Left lung (tissue), 10 donors: ENCODE data around the gene PCDH18. TPM values are rescaled to one million over a fixed set of nuclear protein-coding genes. Genes with fewer than 3 reads are reported as not detected.
"Not testable (repeated sequence)": the region's sequence is repeated elsewhere in the genome, so short reads cannot be mapped to it uniquely, and the experiment has no call there.

Experiments used
- ATAC-seq: fragments of 200-7000 bp; cut with Tn5 transposase; one replicate; pipeline ENCODE4 v1.9.1; 2020; ENCODE audit warnings: moderate library complexity
- DNase-seq, 4 donors: peaks; one replicate each; pipeline ENCODE4 v3.0.0-alpha.2; 2013 to 2020
- H3K27ac ChIP-seq, 2 donors: fragments of 200-600 bp; sonication (generic) in 1 of 2; one replicate each; pipeline versions ENCODE4 v1.5.0 to v1.8.0; 2020 to 2021
- H3K27me3 ChIP-seq, 2 donors: fragments of 200-600 bp; sonication (generic) in 1 of 2; one replicate each; pipeline versions ENCODE4 v1.5.0 to v1.8.0; 2020 to 2021
- H3K36me3 ChIP-seq, 2 donors: fragments of 200-600 bp; sonication (generic) in 1 of 2; one replicate each; pipeline versions ENCODE4 v1.5.0 to v1.8.0; 2020 to 2021
- H3K4me1 ChIP-seq, 2 donors: fragments of 200-600 bp; one replicate each; pipeline ENCODE4 v1.8.0; 2021
- H3K4me3 ChIP-seq, 2 donors: fragments of 200-600 bp; sonication (generic) in 1 of 2; one replicate each; pipeline versions ENCODE4 v1.5.0 to v1.8.0; 2020 to 2021; ENCODE audit warnings: mild to moderate bottlenecking in 1 of 2
- H3K9me3 ChIP-seq, 2 donors: fragments of 200-600 bp; sonication (generic) in 1 of 2; one replicate each; pipeline versions ENCODE4 v1.5.0 to v1.8.0; 2020 to 2021
- intact Hi-C, 2 donors: fragments of 100-400 bp; cut with DNase I; formaldehyde crosslinking; loops; one replicate each; pipeline versions ENCODE4 v1.11.2 to v1.14.2; 2022
- polyA plus RNA-seq, 6 donors: library from polyadenylated mRNA; unstranded; fragments of 120-200 nt; gene quantifications; one replicate each; pipeline ENCODE4 v1.2.1, GENCODE V29; 2013; ENCODE audit not compliant: insufficient read length in 6 of 6
- total RNA-seq, 2 donors: library from RNA; stranded (reverse); fragmentation: NEBNext Ultra II Directional; extraction: Animal tissue kit (Norgen Biotek cat#: 25700); gene quantifications; one replicate each; pipeline ENCODE4 v1.2.1, GENCODE V29; 2021
- TF ChIP-seq, protein P1 (sequence below), 2 donors: fragments of 200-600 bp; sonication (generic) in 1 of 2; IDR thresholded peaks; one replicate each; pipeline versions ENCODE4 v1.5.0 to v1.8.0; 2021; ENCODE audit warnings: antibody characterized with exemption in 2 of 2
- donor health status: DM: no; HTN: yes; CAD: no.
- donor health status: DM: no; HTN: no; CAD: no.

Gene PCDH18
- total and polyA plus RNA-seq, 8 donors = 12.1 to 123 (median 107) TPM

DNA sequence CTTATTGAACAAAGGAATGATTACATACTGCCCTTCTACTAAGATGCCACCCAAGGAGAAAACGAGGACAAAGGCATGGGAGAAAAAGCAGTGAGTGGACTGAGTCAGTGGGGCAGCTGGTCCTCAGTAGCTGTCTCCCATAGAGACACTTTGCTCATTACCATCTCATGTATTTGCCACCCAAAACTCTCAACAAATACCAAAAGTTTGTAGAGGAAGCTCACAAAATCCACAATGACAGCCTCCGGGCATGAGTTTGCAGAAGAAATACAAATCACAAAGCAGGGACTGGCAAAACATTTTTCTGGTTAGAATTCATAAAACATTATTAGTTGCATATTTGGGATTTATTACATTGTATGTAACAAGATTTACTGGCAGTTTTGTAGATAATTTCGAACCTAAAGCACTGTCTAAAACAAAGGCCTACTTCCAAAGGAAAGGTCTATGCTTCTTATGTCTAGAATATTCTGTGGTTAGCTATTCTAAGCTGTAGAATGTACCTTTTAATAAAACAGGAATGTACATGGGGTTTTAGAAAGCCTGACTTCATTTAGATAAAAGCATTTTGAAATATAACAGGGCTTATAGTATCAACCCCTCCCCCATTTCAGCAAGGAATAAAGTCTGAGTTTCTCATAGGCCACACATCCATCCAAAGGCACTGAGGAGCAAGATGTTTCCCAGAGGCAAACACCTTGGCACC lies 17.7 kb downstream of the PCDH18 start:
- Histone ChIP-seq H3K27me3 (no peaks in the 10 kb centered on the region), H3K9me3 (no peaks in the 10 kb centered on the region), H3K4me1 (no peaks in the 10 kb centered on the region), H3K27ac (no peak overlapping the region), H3K36me3 (no peaks in the 10 kb centered on the region), H3K4me3 (no peak overlapping the region)
- DNase-seq = no peak
- intact Hi-C loops = no loop called here
- TF ChIP-seq, protein P1, sequence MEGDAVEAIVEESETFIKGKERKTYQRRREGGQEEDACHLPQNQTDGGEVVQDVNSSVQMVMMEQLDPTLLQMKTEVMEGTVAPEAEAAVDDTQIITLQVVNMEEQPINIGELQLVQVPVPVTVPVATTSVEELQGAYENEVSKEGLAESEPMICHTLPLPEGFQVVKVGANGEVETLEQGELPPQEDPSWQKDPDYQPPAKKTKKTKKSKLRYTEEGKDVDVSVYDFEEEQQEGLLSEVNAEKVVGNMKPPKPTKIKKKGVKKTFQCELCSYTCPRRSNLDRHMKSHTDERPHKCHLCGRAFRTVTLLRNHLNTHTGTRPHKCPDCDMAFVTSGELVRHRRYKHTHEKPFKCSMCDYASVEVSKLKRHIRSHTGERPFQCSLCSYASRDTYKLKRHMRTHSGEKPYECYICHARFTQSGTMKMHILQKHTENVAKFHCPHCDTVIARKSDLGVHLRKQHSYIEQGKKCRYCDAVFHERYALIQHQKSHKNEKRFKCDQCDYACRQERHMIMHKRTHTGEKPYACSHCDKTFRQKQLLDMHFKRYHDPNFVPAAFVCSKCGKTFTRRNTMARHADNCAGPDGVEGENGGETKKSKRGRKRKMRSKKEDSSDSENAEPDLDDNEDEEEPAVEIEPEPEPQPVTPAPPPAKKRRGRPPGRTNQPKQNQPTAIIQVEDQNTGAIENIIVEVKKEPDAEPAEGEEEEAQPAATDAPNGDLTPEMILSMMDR (IDR thresholded peaks at IDR 0.05) = no peak
- ATAC-seq = no peak

DNA sequence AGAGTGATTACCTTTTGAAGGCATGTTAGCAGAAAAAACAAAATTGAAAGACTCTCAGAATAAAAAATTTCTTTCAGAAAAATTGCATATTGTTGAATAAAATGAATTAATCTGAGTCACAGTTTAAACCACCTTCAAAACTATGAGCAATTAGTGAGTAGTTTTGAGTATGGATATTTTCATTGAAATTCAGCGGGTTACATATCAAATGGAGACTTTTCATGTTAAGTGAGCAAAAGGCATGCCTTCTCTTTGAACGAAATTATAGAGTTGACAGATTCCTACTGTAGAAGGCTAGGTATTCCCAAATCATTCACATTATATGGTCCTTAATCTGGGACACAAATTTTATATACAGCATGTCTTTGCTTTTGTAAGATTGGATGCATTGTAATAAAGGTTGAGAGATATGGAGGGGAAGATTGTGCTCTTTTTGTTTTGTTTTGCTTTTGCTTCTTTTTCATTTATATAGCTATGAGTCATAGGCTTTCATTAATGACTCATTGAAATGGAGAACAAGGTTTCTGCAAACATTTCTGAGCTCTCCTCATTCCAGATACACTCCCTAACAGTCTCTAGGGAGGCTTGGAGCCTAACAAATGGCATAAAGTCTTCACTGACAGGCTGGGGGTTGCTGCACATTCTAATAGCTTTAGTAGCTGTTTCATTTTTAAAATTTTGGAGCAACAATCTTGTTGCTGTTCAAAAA lies 21.6 kb downstream of the PCDH18 start:
- intact Hi-C loops = no loop called here
- Histone ChIP-seq H3K27me3 (no peaks in the 10 kb centered on the region), H3K4me1 (no peaks in the 10 kb centered on the region), H3K27ac (peak overlapping the region in 1 of 2 donors; percentile 47), H3K36me3 (no peaks in the 10 kb centered on the region), H3K4me3 (no peak overlapping the region), H3K9me3 (no peaks in the 10 kb centered on the region)
- peak; percentile 98 for ATAC-seq
- TF ChIP-seq, protein P1 (IDR thresholded peaks at IDR 0.05) = no peak
- DNase-seq = no peak

DNA sequence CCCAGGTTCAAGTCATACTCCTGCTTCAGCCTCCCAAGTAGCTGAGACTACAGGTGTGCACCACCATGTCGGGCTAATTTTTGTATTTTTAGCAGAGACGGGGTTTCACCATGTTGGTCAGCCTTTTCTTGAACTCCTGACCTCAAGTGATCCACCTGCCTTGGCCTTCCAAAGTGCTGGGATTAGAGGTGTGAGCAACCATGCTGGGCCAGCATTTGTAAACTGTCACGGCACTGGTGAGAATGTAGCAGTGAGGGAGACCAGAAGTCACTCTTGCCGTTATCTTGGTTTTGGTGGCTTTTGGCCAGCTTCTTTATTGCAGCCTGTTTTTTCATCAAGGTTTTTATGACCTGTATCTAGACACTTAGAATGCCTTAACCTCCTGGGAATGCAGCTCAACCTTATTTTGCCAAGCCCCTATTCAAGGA lies 22.4 kb downstream of the PCDH18 start:
- Histone ChIP-seq H3K4me1 (no peaks in the 10 kb centered on the region), H3K36me3 (no peaks in the 10 kb centered on the region), H3K4me3 (no peak overlapping the region), H3K27ac (no peak overlapping the region), H3K9me3 (no peaks in the 10 kb centered on the region), H3K27me3 (no peaks in the 10 kb centered on the region)
- intact Hi-C loops = no loop called here
- ATAC-seq (peak; percentile 59), DNase-seq (no peak)
- TF ChIP-seq, protein P1 (IDR thresholded peaks at IDR 0.05) = no peak

DNA sequence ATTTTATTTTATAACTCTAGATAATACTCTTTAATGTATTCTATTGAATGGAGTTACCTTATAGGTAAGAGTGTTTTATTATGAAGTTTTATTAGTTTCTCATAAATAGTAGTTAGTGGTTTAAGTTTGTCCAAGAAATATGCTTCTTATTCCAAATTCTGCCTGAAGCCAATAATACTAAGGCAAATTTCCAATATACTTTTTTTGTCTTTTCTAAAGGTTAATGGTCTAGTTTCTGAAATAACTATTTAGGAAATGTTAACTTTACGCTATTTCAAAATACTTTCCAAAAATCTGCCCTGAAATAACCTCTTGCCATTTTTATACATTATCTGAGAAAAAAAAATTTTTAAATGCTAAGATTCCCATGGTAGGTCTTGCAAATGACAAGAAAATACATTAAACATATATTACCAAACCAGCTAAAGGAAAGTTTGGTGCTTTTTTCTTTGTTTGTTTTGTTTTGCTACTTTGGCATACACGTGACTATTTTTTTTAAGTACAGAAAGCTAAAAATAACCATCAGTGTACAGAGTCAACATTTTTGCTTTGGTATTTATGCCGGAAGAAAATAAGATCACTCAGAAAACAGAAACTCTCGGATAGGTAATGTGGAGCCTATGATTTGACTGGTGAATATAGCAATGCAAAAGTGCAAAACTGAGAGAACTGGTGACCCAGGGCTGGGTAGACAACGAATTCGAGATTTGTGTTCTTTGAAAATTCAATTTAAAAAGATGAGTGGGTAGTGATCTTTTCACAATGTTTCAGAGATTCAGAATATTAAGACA lies 29.8 kb downstream of the PCDH18 start:
- no peaks in the 10 kb centered on the region for H3K9me3 ChIP-seq
- no peaks in the 10 kb centered on the region for H3K36me3 ChIP-seq
- TF ChIP-seq, protein P1 (IDR thresholded peaks at IDR 0.05) = no peak
- DNase-seq (no peak), ATAC-seq (no peak)
- no peaks in the 10 kb centered on the region for H3K27me3 ChIP-seq
- no peaks in the 10 kb centered on the region for H3K4me1 ChIP-seq
- no peak overlapping the region for H3K27ac ChIP-seq
- H3K4me3 ChIP-seq = no peak overlapping the region
- intact Hi-C loops = no loop called here

DNA sequence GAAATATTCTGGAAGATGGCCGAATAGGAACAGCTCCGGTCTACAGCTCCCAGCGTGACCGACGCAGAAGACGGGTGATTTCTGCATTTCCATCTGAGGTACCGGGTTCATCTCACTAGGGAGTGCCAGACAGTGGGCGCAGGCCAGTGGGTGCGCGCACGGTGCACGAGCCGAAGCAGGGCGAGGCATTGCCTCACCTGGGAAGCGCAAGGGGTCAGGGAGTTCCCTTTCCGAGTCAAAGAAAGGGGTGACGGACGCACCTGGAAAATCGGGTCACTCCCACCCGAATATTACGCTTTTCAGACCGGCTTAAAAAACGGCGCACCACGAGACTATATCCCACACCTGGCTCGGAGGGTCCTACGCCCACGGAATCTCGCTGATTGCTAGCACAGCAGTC lies 36.0 kb downstream of the PCDH18 start:
- DNase-seq, H3K9me3 ChIP-seq, H3K36me3 ChIP-seq, ATAC-seq, H3K4me1 ChIP-seq, intact Hi-C loops, H3K27ac ChIP-seq, H3K4me3 ChIP-seq, H3K27me3 ChIP-seq: not testable (repeated sequence)
